Nephron (organoid): ENCODE data around the gene CD46.
A peak's percentile ranks its signal among the peaks of the same experiment; 100 is the strongest.

Experiments
- H3K27ac Mint-ChIP-seq, 3 experiments: 2 replicates each; pipeline ENCODE4 v1.8.0; 2020; ENCODE audit warnings: mixed read lengths in 3 of 3, mild to moderate bottlenecking in 2 of 3, moderate library complexity in 1 of 3
- H3K27me3 Mint-ChIP-seq: 2 replicates; pipeline ENCODE4 v1.8.0; 2021; ENCODE audit warnings: low read depth, mild to moderate bottlenecking, moderate library complexity, mixed read lengths
- H3K36me3 Mint-ChIP-seq: 2 replicates; pipeline ENCODE4 v1.8.0; 2020; ENCODE audit warnings: low read depth, mixed read lengths
- H3K4me1 Mint-ChIP-seq: 2 replicates; pipeline ENCODE4 v1.8.0; 2020; ENCODE audit warnings: mixed read lengths
- H3K4me3 Mint-ChIP-seq, 3 experiments: 2 replicates each; pipeline ENCODE4 v1.8.0; 2020; ENCODE audit warnings: mild to moderate bottlenecking in 3 of 3, mixed read lengths in 3 of 3, moderate library complexity in 2 of 3
- H3K9me3 Mint-ChIP-seq: 2 replicates; pipeline ENCODE4 v1.8.0; 2020; ENCODE audit warnings: mixed read lengths
- CTCF ChIP-seq, 3 experiments: fragments of 200-600 bp; sonication (generic); IDR thresholded peaks; one replicate each; pipeline ENCODE4 v1.5.0; 2021; ENCODE audit warnings: antibody characterized with exemption in 3 of 3; ENCODE audit not compliant: unreplicated experiment in 3 of 3

The CD46 gene

GRCh38 chr1:207841293-207841692 is 89.4 kb downstream of the CD46 start:
- Mint-ChIP-seq H3K4me1 (peaks cover 4% of the 10 kb centered on the region), H3K27ac (no peak overlapping the region), H3K4me3 (no peak overlapping the region), H3K27me3 (no peaks in the 10 kb centered on the region), H3K9me3 (no peaks in the 10 kb centered on the region), H3K36me3 (no peaks in the 10 kb centered on the region)
- TF ChIP-seq CTCF (IDR thresholded peaks at IDR 0.05; ENCODE audit: unreplicated experiment in 3 of 3), result no peak

- Mint-ChIP-seq H3K4me1 (peaks cover 3% of the 10 kb centered on the region), H3K27ac (peak overlapping the region in 2 of 3 experiments; percentile 64 to 82), H3K27me3 (no peaks in the 10 kb centered on the region), H3K4me3 (peak overlapping the region in 1 of 3 experiments; percentile 6), H3K9me3 (no peaks in the 10 kb centered on the region), H3K36me3 (no peaks in the 10 kb centered on the region)
- no peak for TF ChIP-seq CTCF (IDR thresholded peaks at IDR 0.05; ENCODE audit: unreplicated experiment in 3 of 3)
Observed at GRCh38 chr1:207841901-207842300, 90.0 kb downstream of the CD46 start.

- no peak for TF ChIP-seq CTCF (IDR thresholded peaks at IDR 0.05; ENCODE audit: unreplicated experiment in 3 of 3)
- H3K9me3 Mint-ChIP-seq, result no peaks in the 10 kb centered on the region
Observed at GRCh38 chr1:207842506-207842905, 90.7 kb downstream of the CD46 start.

GRCh38 chr1:207844371-207844770 is 92.5 kb downstream of the CD46 start:
- Mint-ChIP-seq H3K36me3 (no peaks in the 10 kb centered on the region), H3K27ac (no peak overlapping the region), H3K27me3 (no peaks in the 10 kb centered on the region), H3K4me3 (no peak overlapping the region), H3K4me1 (no peaks in the 10 kb centered on the region), H3K9me3 (no peaks in the 10 kb centered on the region)
- no peak for TF ChIP-seq CTCF (IDR thresholded peaks at IDR 0.05; ENCODE audit: unreplicated experiment in 3 of 3)

More at GRCh38 chr1:207842506-207842905, 90.7 kb downstream of the CD46 start:
- Mint-ChIP-seq H3K4me3 (no peak overlapping the region), H3K36me3 (no peaks in the 10 kb centered on the region), H3K27me3 (no peaks in the 10 kb centered on the region), H3K27ac (peak overlapping the region in 1 of 3 experiments; percentile 82), H3K4me1 (no peaks in the 10 kb centered on the region)
